Measurements from ENCODE around the gene ATXN7L3.

The ATXN7L3 gene

GRCh38 chr17:44214230-44214494 lies 14.5 kb upstream of the ATXN7L3 start:
- no peak for ATAC-seq

GRCh38 chr17:44213403-44214229 lies 13.9 kb upstream of the ATXN7L3 start:
- TF ChIP-seq RARB (CRISPR knock-in tag; IDR thresholded peaks at IDR 0.05) (no peak), ESRRG (CRISPR knock-in tag; IDR thresholded peaks at IDR 0.05) (no peak), ZC3H10 (CRISPR knock-in tag; IDR thresholded peaks at IDR 0.05) (no peak), GLIS3 (CRISPR knock-in tag; IDR thresholded peaks at IDR 0.05) (no peak), TCF4 (CRISPR knock-in tag; IDR thresholded peaks at IDR 0.05; ENCODE audit: borderline replicate concordance) (no peak), ZFP3 (CRISPR knock-in tag; IDR thresholded peaks at IDR 0.05) (no peak), ZFP30 (CRISPR knock-in tag; IDR thresholded peaks at IDR 0.05) (no peak), ZNF70 (CRISPR knock-in tag; IDR thresholded peaks at IDR 0.05) (no peak), ISL1 (CRISPR knock-in tag; IDR thresholded peaks at IDR 0.05) (no peak), ARNTL (CRISPR knock-in tag; IDR thresholded peaks at IDR 0.05; ENCODE audit: borderline replicate concordance, low read depth) (no peak), TSHZ2 (CRISPR knock-in tag; IDR thresholded peaks at IDR 0.05) (no peak)
- TF ChIP-seq, protein P1, sequence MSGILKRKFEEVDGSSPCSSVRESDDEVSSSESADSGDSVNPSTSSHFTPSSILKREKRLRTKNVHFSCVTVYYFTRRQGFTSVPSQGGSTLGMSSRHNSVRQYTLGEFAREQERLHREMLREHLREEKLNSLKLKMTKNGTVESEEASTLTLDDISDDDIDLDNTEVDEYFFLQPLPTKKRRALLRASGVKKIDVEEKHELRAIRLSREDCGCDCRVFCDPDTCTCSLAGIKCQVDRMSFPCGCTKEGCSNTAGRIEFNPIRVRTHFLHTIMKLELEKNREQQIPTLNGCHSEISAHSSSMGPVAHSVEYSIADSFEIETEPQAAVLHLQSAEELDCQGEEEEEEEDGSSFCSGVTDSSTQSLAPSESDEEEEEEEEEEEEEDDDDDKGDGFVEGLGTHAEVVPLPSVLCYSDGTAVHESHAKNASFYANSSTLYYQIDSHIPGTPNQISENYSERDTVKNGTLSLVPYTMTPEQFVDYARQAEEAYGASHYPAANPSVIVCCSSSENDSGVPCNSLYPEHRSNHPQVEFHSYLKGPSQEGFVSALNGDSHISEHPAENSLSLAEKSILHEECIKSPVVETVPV (CRISPR knock-in tag; IDR thresholded peaks at IDR 0.05): no peak
- TF ChIP-seq, protein P2, sequence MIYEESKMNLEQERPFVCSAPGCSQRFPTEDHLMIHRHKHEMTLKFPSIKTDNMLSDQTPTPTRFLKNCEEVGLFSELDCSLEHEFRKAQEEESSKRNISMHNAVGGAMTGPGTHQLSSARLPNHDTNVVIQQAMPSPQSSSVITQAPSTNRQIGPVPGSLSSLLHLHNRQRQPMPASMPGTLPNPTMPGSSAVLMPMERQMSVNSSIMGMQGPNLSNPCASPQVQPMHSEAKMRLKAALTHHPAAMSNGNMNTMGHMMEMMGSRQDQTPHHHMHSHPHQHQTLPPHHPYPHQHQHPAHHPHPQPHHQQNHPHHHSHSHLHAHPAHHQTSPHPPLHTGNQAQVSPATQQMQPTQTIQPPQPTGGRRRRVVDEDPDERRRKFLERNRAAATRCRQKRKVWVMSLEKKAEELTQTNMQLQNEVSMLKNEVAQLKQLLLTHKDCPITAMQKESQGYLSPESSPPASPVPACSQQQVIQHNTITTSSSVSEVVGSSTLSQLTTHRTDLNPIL (CRISPR knock-in tag; IDR thresholded peaks at IDR 0.05; ENCODE audit: low read depth): no peak
- no peak for ATAC-seq

More at GRCh38 chr17:44214230-44214494, 14.5 kb upstream of the ATXN7L3 start:
- TF ChIP-seq, protein P3, sequence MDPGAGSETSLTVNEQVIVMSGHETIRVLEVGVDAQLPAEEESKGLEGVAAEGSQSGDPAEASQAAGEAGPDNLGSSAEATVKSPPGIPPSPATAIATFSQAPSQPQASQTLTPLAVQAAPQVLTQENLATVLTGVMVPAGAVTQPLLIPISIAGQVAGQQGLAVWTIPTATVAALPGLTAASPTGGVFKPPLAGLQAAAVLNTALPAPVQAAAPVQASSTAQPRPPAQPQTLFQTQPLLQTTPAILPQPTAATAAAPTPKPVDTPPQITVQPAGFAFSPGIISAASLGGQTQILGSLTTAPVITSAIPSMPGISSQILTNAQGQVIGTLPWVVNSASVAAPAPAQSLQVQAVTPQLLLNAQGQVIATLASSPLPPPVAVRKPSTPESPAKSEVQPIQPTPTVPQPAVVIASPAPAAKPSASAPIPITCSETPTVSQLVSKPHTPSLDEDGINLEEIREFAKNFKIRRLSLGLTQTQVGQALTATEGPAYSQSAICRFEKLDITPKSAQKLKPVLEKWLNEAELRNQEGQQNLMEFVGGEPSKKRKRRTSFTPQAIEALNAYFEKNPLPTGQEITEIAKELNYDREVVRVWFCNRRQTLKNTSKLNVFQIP (CRISPR knock-in tag; IDR thresholded peaks at IDR 0.05; ENCODE audit: borderline replicate concordance, low read depth): no peak
- TF ChIP-seq RARB (CRISPR knock-in tag; IDR thresholded peaks at IDR 0.05) (no peak), GLIS3 (CRISPR knock-in tag; IDR thresholded peaks at IDR 0.05) (no peak), OSR1 (CRISPR knock-in tag; IDR thresholded peaks at IDR 0.05) (no peak), ZNF8 (CRISPR knock-in tag; IDR thresholded peaks at IDR 0.05) (no peak), ARNTL (CRISPR knock-in tag; IDR thresholded peaks at IDR 0.05; ENCODE audit: borderline replicate concordance, low read depth) (no peak), ZNF565 (CRISPR knock-in tag; conservative IDR thresholded peaks at IDR 0.05; ENCODE audit: low read depth) (no peak), ZNF70 (CRISPR knock-in tag; IDR thresholded peaks at IDR 0.05) (no peak), ZFP3 (CRISPR knock-in tag; IDR thresholded peaks at IDR 0.05) (no peak)
- TF ChIP-seq, protein P1 (CRISPR knock-in tag; IDR thresholded peaks at IDR 0.05): no peak

DNA sequence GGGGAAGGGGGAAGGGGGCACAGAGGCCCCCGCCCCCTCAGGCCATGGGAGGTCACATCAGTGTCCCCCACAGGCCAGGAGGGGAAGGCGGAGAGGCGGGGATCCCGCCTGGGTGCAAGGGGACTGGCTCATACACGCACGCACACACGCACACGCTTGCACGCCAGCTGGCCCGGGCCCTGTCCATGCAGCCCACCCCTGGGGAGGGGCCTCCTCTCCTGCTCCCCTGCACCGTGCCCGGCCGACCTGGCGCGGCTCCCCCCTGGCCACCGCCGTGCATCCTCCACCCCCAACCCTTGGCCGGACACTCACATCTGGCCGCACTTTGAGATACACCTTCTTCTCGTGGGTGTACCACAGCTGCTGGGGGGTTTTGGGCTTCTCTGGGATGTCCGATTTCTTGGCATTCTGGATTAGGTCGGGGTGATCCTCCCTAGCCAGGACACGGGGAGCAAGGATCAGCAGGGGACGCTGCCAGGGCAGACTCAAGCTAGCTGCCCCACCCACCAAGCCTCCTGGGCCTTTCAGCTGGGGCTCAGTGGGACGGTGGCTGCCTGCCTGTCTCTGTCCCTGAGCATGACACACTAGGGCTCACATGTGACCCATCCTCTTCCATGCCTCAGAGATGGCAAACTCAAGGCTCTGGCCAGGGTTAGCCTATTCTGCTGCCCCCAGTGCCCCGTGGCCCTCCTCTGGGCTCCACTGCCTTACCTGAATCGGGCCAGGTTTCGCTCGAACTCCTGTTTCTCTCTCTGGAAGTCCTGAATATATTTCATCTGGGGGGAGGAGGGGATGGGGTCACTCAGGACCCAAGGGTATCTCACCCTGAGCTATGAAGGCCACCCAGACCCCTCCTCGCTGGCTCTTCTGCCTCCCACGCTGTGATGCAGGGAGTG lies 13.1 kb upstream of the ATXN7L3 start:
- no peak for ATAC-seq
- TF ChIP-seq ZFP30 (CRISPR knock-in tag; IDR thresholded peaks at IDR 0.05) (no peak), CSDC2 (CRISPR knock-in tag; IDR thresholded peaks at IDR 0.05) (no peak), BACH2 (CRISPR knock-in tag; IDR thresholded peaks at IDR 0.05; ENCODE audit: borderline replicate concordance) (no peak), TOX (CRISPR knock-in tag; IDR thresholded peaks at IDR 0.05; ENCODE audit: borderline replicate concordance) (no peak), ZNF8 (CRISPR knock-in tag; IDR thresholded peaks at IDR 0.05) (no peak), ZNF565 (CRISPR knock-in tag; conservative IDR thresholded peaks at IDR 0.05; ENCODE audit: low read depth) (no peak), GLIS3 (CRISPR knock-in tag; IDR thresholded peaks at IDR 0.05) (no peak)
